HG03565 (cell line): ENCODE results near the gene CEP89.
"Not testable (repeated sequence)": the region's sequence is repeated elsewhere in the genome, so short reads cannot be mapped to it uniquely, and the experiment has no call there.

ENCODE experiments used
- ATAC-seq: cut with Tn5 transposase; IDR thresholded peaks from one replicate; pipeline ENCODE4 v1.9.1; 2021; ENCODE audit warnings: mild to moderate bottlenecking, moderate library complexity; ENCODE audit not compliant: unreplicated experiment

The CEP89 gene

GRCh38 chr19:32872391-32872790, 99.4 kb downstream of the CEP89 start:
- no peak for ATAC-seq

- no peak for ATAC-seq
Measured at GRCh38 chr19:32870981-32871451, 100.7 kb downstream of the CEP89 start.

- no peak for ATAC-seq
Measured at GRCh38 chr19:32869966-32870573, 101.7 kb downstream of the CEP89 start.

- ATAC-seq = no peak
Measured at GRCh38 chr19:32869369-32869965, 102.3 kb downstream of the CEP89 start, which contains the start of gene SLC7A9. TSS of gene SLC7A9 (minus strand) at chr19:32869767. CDS start at chr19:32868534, 1,233 bp downstream.

- ATAC-seq = no peak
Measured at GRCh38 chr19:32868206-32868950, 103.4 kb downstream of the CEP89 start.

- not testable (repeated sequence) for ATAC-seq
Measured at GRCh38 chr19:32867436-32867835, 104.3 kb downstream of the CEP89 start.

- no peak for ATAC-seq
Measured at GRCh38 chr19:32866564-32867265, 105.0 kb downstream of the CEP89 start.

- no peak for ATAC-seq
Measured at GRCh38 chr19:32866061-32866460, 105.7 kb downstream of the CEP89 start.

GRCh38 chr19:32865326-32865725, 106.4 kb downstream of the CEP89 start:
- ATAC-seq = no peak

- no peak for ATAC-seq
Measured at GRCh38 chr19:32864318-32865007, 107.3 kb downstream of the CEP89 start.

GRCh38 chr19:32863841-32864240, 107.9 kb downstream of the CEP89 start:
- ATAC-seq = no peak

GRCh38 chr19:32863301-32863700, 108.5 kb downstream of the CEP89 start:
- no peak for ATAC-seq

- ATAC-seq = no peak
Measured at GRCh38 chr19:32862741-32863140, 109.0 kb downstream of the CEP89 start.

GRCh38 chr19:32862173-32862572, 109.6 kb downstream of the CEP89 start:
- no peak for ATAC-seq

- no peak for ATAC-seq
Measured at GRCh38 chr19:32861596-32861995, 110.2 kb downstream of the CEP89 start.

- no peak for ATAC-seq
Measured at GRCh38 chr19:32859591-32859990, 112.2 kb downstream of the CEP89 start.

GRCh38 chr19:32858559-32858958, 113.2 kb downstream of the CEP89 start:
- ATAC-seq = no peak

- no peak for ATAC-seq
Measured at GRCh38 chr19:32858155-32858554, 113.6 kb downstream of the CEP89 start.

GRCh38 chr19:32857584-32857983, 114.2 kb downstream of the CEP89 start:
- ATAC-seq = no peak

GRCh38 chr19:32856818-32857217, 114.9 kb downstream of the CEP89 start:
- not testable (repeated sequence) for ATAC-seq

- ATAC-seq = no peak
Measured at GRCh38 chr19:32852216-32852615, 119.5 kb downstream of the CEP89 start.
